Adrenal gland (tissue), 5 donors: ENCODE measurements around the gene TTC33.

ENCODE experiments used
- POLR2A ChIP-seq, 2 donors: fragments of 450-650 bp; IDR thresholded peaks; one replicate each; pipeline ENCODE4 v1.6.1; 2017; ENCODE audit warnings: antibody characterized with exemption in 2 of 2, mild to moderate bottlenecking in 2 of 2, moderate library complexity in 1 of 2
- TF ChIP-seq, protein P1 (sequence below), 6 experiments: fragments of 450-650 bp in 4 of 6; fragments of 200-600 bp in 2 of 6; sonication (generic) in 1 of 6; IDR thresholded peaks; 1 replicate in 5 of 6; 2 replicates in 1 of 6; pipeline versions ENCODE4 v1.5.1 to v1.8.0; 2016 to 2021; ENCODE audit warnings: antibody characterized with exemption in 6 of 6, mild to moderate bottlenecking in 2 of 6, moderate library complexity in 1 of 6
- donor health status: DM: no; HTN: no; CAD: no.

DNA sequence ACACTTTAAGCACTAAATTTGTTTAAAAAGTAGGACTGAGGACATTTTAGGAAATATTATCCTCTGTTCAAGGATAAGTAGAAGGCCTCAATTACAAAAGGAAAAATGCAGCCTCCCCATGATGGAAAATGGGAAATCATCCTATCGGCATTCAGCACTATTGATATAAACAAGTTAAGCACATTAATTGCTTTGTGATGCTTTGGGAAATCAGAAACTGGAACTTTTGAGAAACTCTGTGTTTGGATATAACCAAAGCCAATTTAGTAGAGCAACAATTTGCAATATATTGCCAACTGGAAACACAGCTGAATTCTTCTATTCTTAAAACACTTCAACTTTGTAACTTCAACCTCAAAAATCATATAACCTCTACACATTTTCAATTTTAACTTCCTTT lies 141.3 kb downstream of the TTC33 start:
- no peak for TF ChIP-seq POLR2A (IDR thresholded peaks at IDR 0.05)
- TF ChIP-seq, protein P1, sequence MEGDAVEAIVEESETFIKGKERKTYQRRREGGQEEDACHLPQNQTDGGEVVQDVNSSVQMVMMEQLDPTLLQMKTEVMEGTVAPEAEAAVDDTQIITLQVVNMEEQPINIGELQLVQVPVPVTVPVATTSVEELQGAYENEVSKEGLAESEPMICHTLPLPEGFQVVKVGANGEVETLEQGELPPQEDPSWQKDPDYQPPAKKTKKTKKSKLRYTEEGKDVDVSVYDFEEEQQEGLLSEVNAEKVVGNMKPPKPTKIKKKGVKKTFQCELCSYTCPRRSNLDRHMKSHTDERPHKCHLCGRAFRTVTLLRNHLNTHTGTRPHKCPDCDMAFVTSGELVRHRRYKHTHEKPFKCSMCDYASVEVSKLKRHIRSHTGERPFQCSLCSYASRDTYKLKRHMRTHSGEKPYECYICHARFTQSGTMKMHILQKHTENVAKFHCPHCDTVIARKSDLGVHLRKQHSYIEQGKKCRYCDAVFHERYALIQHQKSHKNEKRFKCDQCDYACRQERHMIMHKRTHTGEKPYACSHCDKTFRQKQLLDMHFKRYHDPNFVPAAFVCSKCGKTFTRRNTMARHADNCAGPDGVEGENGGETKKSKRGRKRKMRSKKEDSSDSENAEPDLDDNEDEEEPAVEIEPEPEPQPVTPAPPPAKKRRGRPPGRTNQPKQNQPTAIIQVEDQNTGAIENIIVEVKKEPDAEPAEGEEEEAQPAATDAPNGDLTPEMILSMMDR (IDR thresholded peaks at IDR 0.05) = no peak
